RWPE1 (cell line): ENCODE results near the gene CCDC69.

Source experiments
- CTCF ChIA-PET: fragments of 350-600 bp; sonication (Branson Sonifier 250); formaldehyde crosslinking; extraction: SDS; loops from one replicate; lab custom pipeline; 2021; lab: Yijun Ruan, JAX
- POLR2A ChIA-PET: fragments of 400-600 bp; formaldehyde crosslinking; extraction: SDS; loops from one replicate; lab custom pipeline; 2020; ENCODE audit warnings: antibody characterized with exemption; ENCODE audit not compliant: low non-redundant PET; lab: Yijun Ruan, JAX
- DNase-seq: peaks from one replicate; pipeline ENCODE4 v3.0.0; 2012; ENCODE audit warnings: low spot score
- H3K27ac ChIP-seq: fragments of 450-650 bp; 2 replicates; pipeline ENCODE4 v1.5.1; 2017
- CTCF ChIP-seq: fragments of 450-650 bp; conservative IDR thresholded peaks from 2 replicates; pipeline ENCODE4 v1.5.1; 2017; ENCODE audit warnings: low read depth, mild to moderate bottlenecking

CCDC69 gene

GRCh38 chr5:151148583-151148982 is 75.3 kb downstream of the CCDC69 start:
- no peak for DNase-seq
- ChIA-PET CTCF (interaction anchor here (0.5 to 0.9 kb wide), 2 partner anchors 23 to 159 kb away, joined by 3 to 5 read pairs; no protein-coding TSS in a partner anchor), POLR2A (no interaction called here)
- H3K27ac ChIP-seq = no peak overlapping the region
- TF ChIP-seq CTCF = no peak

DNA sequence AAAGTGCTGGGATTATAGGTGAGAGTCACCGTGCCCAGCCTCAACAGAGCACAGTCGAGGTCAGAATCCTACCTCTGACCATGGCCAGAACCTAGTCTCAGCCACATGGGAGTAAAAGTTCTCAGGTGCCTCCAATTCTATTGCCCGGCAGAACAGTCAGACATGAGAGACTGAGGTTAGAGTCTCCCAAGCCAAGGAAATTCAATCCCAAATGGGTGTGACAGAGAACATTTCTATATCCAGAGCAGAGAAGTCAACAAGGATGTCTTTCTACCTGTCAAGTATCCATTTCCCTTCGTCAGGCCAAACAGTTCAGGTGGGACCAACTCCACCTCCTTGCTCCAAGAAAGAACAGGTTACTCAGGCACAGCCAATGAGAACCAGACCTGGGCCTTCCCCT is 76.9 kb downstream of the CCDC69 start:
- DNase-seq = no peak
- ChIA-PET CTCF (interaction anchor here (0.5 kb wide), 1 partner anchor 182 kb away, joined by 3 read pairs; no protein-coding TSS in a partner anchor), POLR2A (no interaction called here)
- H3K27ac ChIP-seq = no peak overlapping the region
- TF ChIP-seq CTCF = no peak

GRCh38 chr5:151146061-151146460 is 77.8 kb downstream of the CCDC69 start:
- no peak for TF ChIP-seq CTCF
- ChIA-PET POLR2A (no interaction called here), CTCF (interaction anchor here (0.9 to 1.3 kb wide), 2 partner anchors 20 to 30 kb away, joined by 3 to 4 read pairs; no protein-coding TSS in a partner anchor)
- H3K27ac ChIP-seq = no peak overlapping the region
- no peak for DNase-seq

DNA sequence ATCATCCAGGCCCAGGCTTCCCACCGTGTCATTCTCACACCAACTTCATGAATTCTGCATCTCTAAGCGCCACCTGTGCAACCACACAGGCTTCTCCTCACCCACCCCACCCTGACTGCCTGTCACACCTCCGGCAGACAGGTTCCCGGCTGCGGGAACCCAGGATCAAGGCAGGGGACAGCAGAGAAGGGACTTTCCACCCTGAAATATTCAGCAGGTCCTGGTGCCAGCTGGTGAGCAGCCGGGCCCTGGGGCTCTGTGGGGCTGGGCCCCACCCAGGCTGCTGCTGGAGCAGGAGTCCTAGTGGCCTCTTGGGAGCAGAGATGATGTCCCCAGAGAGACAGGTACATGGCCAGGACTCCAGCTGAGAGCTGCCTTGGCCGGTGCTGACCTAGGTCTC is 79.0 kb downstream of the CCDC69 start:
- TF ChIP-seq CTCF = no peak
- no peak overlapping the region for H3K27ac ChIP-seq
- no peak for DNase-seq
- ChIA-PET CTCF (interaction anchor here (1.1 to 1.3 kb wide), 2 partner anchors 19 to 29 kb away, joined by 4 to 5 read pairs; no protein-coding TSS in a partner anchor), POLR2A (no interaction called here)

GRCh38 chr5:151144275-151144674 is 79.6 kb downstream of the CCDC69 start:
- ChIA-PET CTCF (interaction anchor here (1.0 to 1.1 kb wide), 2 partner anchors 18 to 20 kb away, joined by 5 to 6 read pairs; no protein-coding TSS in a partner anchor), POLR2A (no interaction called here)
- DNase-seq = no peak
- no peak for TF ChIP-seq CTCF
- H3K27ac ChIP-seq = no peak overlapping the region

DNA sequence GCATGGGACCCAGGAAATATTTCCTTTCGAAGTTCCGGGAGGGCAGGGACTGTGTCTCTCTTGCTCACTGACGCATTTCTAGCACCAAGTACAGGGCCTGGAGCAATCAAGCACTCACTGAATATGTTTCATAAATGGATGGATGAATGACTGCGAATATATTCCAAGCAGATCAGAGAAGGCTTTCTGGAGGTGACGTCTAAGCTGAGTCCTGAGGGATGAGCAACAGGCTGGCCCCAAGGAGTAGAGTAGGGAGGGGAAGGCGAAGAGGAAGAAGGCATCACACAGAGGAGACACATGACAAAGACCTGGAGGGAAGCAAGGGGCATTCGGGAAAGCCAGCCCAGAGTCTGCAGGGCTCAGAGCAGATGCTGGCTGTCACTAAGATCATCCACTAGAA is 80.2 kb downstream of the CCDC69 start:
- CTCF ChIA-PET = interaction anchor here (1.0 kb wide), 1 partner anchor 18 kb away, joined by 6 read pairs; no protein-coding TSS in a partner anchor
- no peak overlapping the region for H3K27ac ChIP-seq
- TF ChIP-seq CTCF = no peak
- POLR2A ChIA-PET = no interaction called here
- no peak for DNase-seq
